ENCODE measurements around the gene HAVCR2. TPM values are rescaled to one million over a fixed set of nuclear protein-coding genes. Genes with fewer than 3 reads are reported as not detected.

Gene HAVCR2
- total RNA-seq, 1 experiment from 2014 or later = not detected

DNA sequence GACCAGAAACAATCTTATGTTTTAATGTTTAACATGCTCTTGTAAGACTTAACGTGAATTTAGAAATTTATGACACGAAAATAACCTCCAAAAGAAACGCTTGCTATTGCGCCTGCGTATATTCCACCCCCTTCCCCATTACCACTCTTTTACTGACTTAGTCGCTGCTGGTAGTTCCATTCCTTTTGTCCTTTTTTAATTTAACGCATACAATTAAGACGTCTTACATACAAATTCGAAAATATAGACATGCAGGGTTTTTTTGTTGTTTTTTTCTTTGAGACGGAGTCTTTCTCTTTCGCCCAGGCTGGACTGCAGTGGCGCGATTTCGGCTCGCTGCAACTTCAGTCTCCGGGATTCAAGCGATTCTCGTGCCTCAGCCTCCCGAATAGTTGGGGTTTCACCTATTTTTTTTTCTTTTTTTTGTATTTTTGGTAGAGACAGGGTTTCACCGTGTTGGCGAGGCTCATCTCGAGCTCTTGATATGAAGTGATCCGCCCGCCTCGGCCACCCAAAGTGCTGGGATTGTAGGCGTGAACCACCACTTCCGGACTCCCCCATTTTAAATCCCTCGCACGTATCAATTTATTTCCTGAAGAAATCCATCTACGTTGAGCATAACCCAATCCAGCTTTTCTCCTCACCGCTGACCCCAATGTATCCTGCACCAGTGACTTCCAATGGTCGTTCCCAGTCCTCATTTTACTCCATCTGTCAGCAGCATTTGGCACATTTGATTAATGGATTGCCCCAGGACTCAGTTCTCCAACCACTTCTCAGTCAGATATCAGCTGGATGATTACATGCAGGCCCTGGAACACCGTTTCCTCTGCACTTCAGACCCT lies 34.5 kb upstream of the HAVCR2 start:
- no peaks in the 10 kb centered on the region for H4K20me1 ChIP-seq (ENCODE audit: control insufficient read depth, insufficient read depth, insufficient read length)
- no peak overlapping the region for H4K91ac ChIP-seq (ENCODE audit: insufficient read length, low read depth, low read length)
- DNase-seq = no peak
- H2BK5ac ChIP-seq (ENCODE audit: insufficient read length, low read length) = no peak overlapping the region
- no peaks in the 10 kb centered on the region for H3K4me1 ChIP-seq (ENCODE audit: insufficient read depth, low read length)
- Mint-ChIP-seq H3K4me3 (peak overlapping the region; percentile 91 to 92), H3K4me1 (peaks cover 4 to 8% of the 10 kb centered on the region in 2 experiments), H3K27me3 (ENCODE audit: low read depth) (no peaks in the 10 kb centered on the region), H3K36me3 (ENCODE audit: insufficient read depth in 1 of 3, low read depth in 3 of 3) (peaks cover 4 to 19% (median 15%) of the 10 kb centered on the region in 3 experiments; a peak in 6 of 7 replicates), H3K27ac (peak overlapping the region; percentile 71 to 97 (median 79); a peak in 6 of 7 replicates), H3K9me3 (no peaks in the 10 kb centered on the region; a peak in 1 of 5 replicates)
- H2BK120ac ChIP-seq (ENCODE audit: low read depth, low read length, poor library complexity, severe bottlenecking) = no peak overlapping the region
- no peak overlapping the region for H2AK5ac ChIP-seq (ENCODE audit: insufficient read length, low read length)
- H4K8ac ChIP-seq (replicated peaks; ENCODE audit: insufficient read length, low read depth, low read length) = no peak overlapping the region
- WGBS (ENCODE audit: extremely low coverage, insufficient read length, low lambda C conversion rate) = 100% methylated on average over 3 of the region's 33 CpGs
- no peak overlapping the region for H3K27ac ChIP-seq (ENCODE audit: insufficient read length, low read depth, low read length)
- no peaks in the 10 kb centered on the region for H3K27me3 ChIP-seq (ENCODE audit: insufficient read depth, low read length)
- H3K4ac ChIP-seq (ENCODE audit: low read depth, low read length) = no peak overlapping the region
- H3K9me3 ChIP-seq (ENCODE audit: control insufficient read depth, low read depth, low read length) = no peaks in the 10 kb centered on the region
- peak overlapping the region; percentile 25 for H2AFZ ChIP-seq (ENCODE audit: low read length)
- no peak overlapping the region for H3T11ph ChIP-seq (ENCODE audit: low read length)
- no peaks in the 10 kb centered on the region for H3K79me2 ChIP-seq (ENCODE audit: insufficient read depth, low read length)
- H2BK12ac ChIP-seq (ENCODE audit: insufficient read length, low read depth, low read length) = no peak overlapping the region
- H3K9ac ChIP-seq (ENCODE audit: extremely low read depth, insufficient read length, low read length) = peak overlapping the region; percentile 9
- peak overlapping the region; percentile 27 for H3K4me2 ChIP-seq (ENCODE audit: insufficient read depth, insufficient read length, low read length)
- no peak for TF ChIP-seq CTCF (conservative IDR thresholded peaks at IDR 0.05)
- no peak overlapping the region for H3K56ac ChIP-seq (ENCODE audit: insufficient read length, low read depth, low read length)
- H3K23ac ChIP-seq (ENCODE audit: insufficient read length, low read depth, low read length) = no peak overlapping the region
- no peaks in the 10 kb centered on the region for H3K23me2 ChIP-seq (ENCODE audit: insufficient read length, low read depth, low read length, poor library complexity, severe bottlenecking)
- H3K18ac ChIP-seq (ENCODE audit: insufficient read length, low read depth, low read length) = no peak overlapping the region
- H3K14ac ChIP-seq (ENCODE audit: insufficient read depth, low read length) = no peak overlapping the region
- no peak overlapping the region for H4K5ac ChIP-seq (ENCODE audit: insufficient read length, low read depth, low read length)
- no peak overlapping the region for H2BK15ac ChIP-seq (ENCODE audit: low read depth, low read length)
- no peaks in the 10 kb centered on the region for H3K79me1 ChIP-seq (ENCODE audit: insufficient read depth, low read depth, low read length, poor library complexity, severe bottlenecking)
- H2BK20ac ChIP-seq (ENCODE audit: low read depth, low read length, poor library complexity, severe bottlenecking) = no peak overlapping the region
